Ovary (tissue), 3 donors: ENCODE data around the gene C6orf132.

Experiments
- CTCF ChIP-seq, 3 donors: fragments of 450-650 bp in 2 of 3; fragments of 200-600 bp in 1 of 3; IDR thresholded peaks; one replicate each; pipeline versions ENCODE4 v1.5.1 to v1.8.0; 2016 to 2022; ENCODE audit warnings: antibody characterized with exemption in 3 of 3, mild to moderate bottlenecking in 1 of 3
- EP300 ChIP-seq: sonication (generic); formaldehyde crosslinking; IDR thresholded peaks from one replicate; pipeline ENCODE4 v1.6.1; 2017; ENCODE audit warnings: antibody characterized with exemption
- POLR2A ChIP-seq: fragments of 450-650 bp; IDR thresholded peaks from one replicate; pipeline ENCODE4 v1.6.1; 2017; ENCODE audit warnings: antibody characterized with exemption, mild to moderate bottlenecking, moderate library complexity
- donor health status: DM: no; HTN: no; CAD: no.

- no peak for TF ChIP-seq CTCF (IDR thresholded peaks at IDR 0.05)
- TF ChIP-seq EP300, result no peak
- TF ChIP-seq POLR2A, result no peak
Observed at GRCh38 chr6:42078386-42078785, 64.0 kb downstream of the C6orf132 start.
